ENCODE data around the gene PPP2R2B.
"Not testable (repeated sequence)": the region's sequence is repeated elsewhere in the genome, so short reads cannot be mapped to it uniquely, and the experiment has no call there.

PPP2R2B gene

GRCh38 chr5:146745931-146746577, 132.5 kb downstream of the PPP2R2B start:
- no peak for DNase-seq (ENCODE audit: low read depth in 2 of 2)

GRCh38 chr5:146744068-146744745, 134.3 kb downstream of the PPP2R2B start:
- no peak for DNase-seq (ENCODE audit: low read depth in 2 of 2)

- no peak for DNase-seq (ENCODE audit: low read depth in 2 of 2)
Observed at GRCh38 chr5:146734936-146735577, 143.5 kb downstream of the PPP2R2B start.

- DNase-seq (ENCODE audit: low read depth in 2 of 2), result no peak
Observed at GRCh38 chr5:146732962-146733361, 145.6 kb downstream of the PPP2R2B start.

- no peak for DNase-seq (ENCODE audit: low read depth in 2 of 2)
Observed at GRCh38 chr5:146731909-146732659, 146.5 kb downstream of the PPP2R2B start.

GRCh38 chr5:146728746-146729145, 149.8 kb downstream of the PPP2R2B start:
- not testable (repeated sequence) for DNase-seq (ENCODE audit: low read depth in 2 of 2)

- DNase-seq (ENCODE audit: low read depth in 2 of 2), result no peak
Observed at GRCh38 chr5:146726891-146727290, 151.7 kb downstream of the PPP2R2B start.

GRCh38 chr5:146726020-146726419, 152.5 kb downstream of the PPP2R2B start:
- DNase-seq (ENCODE audit: low read depth in 2 of 2), result no peak

GRCh38 chr5:146725025-146725424, 153.5 kb downstream of the PPP2R2B start:
- DNase-seq (ENCODE audit: low read depth in 2 of 2), result no peak

- no peak for DNase-seq (ENCODE audit: low read depth in 2 of 2)
Observed at GRCh38 chr5:146722361-146722779, 156.2 kb downstream of the PPP2R2B start.

- DNase-seq (ENCODE audit: low read depth in 2 of 2), result no peak
Observed at GRCh38 chr5:146721073-146721815, 157.3 kb downstream of the PPP2R2B start.

GRCh38 chr5:146720107-146720506, 158.4 kb downstream of the PPP2R2B start:
- no peak for DNase-seq (ENCODE audit: low read depth in 2 of 2)

GRCh38 chr5:146719179-146719578, 159.4 kb downstream of the PPP2R2B start:
- DNase-seq (ENCODE audit: low read depth in 2 of 2), result no peak

GRCh38 chr5:146718609-146719008, 159.9 kb downstream of the PPP2R2B start:
- no peak for DNase-seq (ENCODE audit: low read depth in 2 of 2)

GRCh38 chr5:146717951-146718350, 160.6 kb downstream of the PPP2R2B start:
- no peak for DNase-seq (ENCODE audit: low read depth in 2 of 2)

GRCh38 chr5:146716636-146717035, 161.9 kb downstream of the PPP2R2B start:
- DNase-seq (ENCODE audit: low read depth in 2 of 2), result no peak

GRCh38 chr5:146710348-146710747, 168.2 kb downstream of the PPP2R2B start:
- DNase-seq (ENCODE audit: low read depth in 2 of 2), result no peak

- DNase-seq (ENCODE audit: low read depth in 2 of 2), result no peak
Observed at GRCh38 chr5:146707316-146707715, 171.2 kb downstream of the PPP2R2B start.

GRCh38 chr5:146706321-146706972, 172.1 kb downstream of the PPP2R2B start:
- no peak for DNase-seq (ENCODE audit: low read depth in 2 of 2)

- DNase-seq (ENCODE audit: low read depth in 2 of 2), result no peak
Observed at GRCh38 chr5:146704949-146705665, 173.4 kb downstream of the PPP2R2B start.

All from stimulated activated CD4-positive, alpha-beta T cell treated with anti-CD3 and anti-CD28 coated beads, Interleukin-12 subunit alpha, Interleukin-12 subunit beta, amount 100 ng/mL, for 24 hours (primary cell).